GM12864 (cell line): ENCODE results near the gene ZIC2.

Source experiments
- DNase-seq: peaks from one replicate; pipeline ENCODE4 v3.0.0-alpha.2; 2011; ENCODE audit warnings: low read depth
- H3K4me3 ChIP-seq: 2 replicates; pipeline ENCODE4 v1.5.1; 2011; ENCODE audit warnings: mild to moderate bottlenecking, low read depth, low read length, control low read depth
- TF ChIP-seq, protein P1 (sequence below): IDR thresholded peaks from 2 replicates; pipeline ENCODE4 v1.5.1; 2011; ENCODE audit warnings: low read depth, mild to moderate bottlenecking, moderate library complexity, low read length, control low read depth, inconsistent platforms; ENCODE audit errors: missing control alignments

Gene ZIC2

DNA sequence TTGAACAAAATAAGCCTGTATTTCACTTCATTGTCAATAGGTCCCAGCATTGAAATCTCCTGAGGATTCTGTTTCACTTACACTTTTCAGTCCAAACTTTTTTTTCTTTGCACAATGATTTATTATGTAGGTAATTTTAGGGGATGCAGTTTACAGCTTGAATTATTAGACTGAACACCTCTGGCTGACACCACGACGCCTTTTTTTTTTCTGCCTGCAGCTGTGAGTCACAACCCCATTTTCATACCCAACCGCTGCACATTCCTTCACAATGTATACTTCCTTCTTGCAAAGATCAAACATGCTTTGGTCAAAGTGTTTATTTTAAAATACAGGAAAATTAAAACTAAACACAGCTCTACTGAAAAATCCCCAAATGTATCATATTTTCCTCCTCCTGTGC is 11.4 kb downstream of the ZIC2 start:
- DNase-seq: no peak
- H3K4me3 ChIP-seq: no peak overlapping the region
- TF ChIP-seq, protein P1, sequence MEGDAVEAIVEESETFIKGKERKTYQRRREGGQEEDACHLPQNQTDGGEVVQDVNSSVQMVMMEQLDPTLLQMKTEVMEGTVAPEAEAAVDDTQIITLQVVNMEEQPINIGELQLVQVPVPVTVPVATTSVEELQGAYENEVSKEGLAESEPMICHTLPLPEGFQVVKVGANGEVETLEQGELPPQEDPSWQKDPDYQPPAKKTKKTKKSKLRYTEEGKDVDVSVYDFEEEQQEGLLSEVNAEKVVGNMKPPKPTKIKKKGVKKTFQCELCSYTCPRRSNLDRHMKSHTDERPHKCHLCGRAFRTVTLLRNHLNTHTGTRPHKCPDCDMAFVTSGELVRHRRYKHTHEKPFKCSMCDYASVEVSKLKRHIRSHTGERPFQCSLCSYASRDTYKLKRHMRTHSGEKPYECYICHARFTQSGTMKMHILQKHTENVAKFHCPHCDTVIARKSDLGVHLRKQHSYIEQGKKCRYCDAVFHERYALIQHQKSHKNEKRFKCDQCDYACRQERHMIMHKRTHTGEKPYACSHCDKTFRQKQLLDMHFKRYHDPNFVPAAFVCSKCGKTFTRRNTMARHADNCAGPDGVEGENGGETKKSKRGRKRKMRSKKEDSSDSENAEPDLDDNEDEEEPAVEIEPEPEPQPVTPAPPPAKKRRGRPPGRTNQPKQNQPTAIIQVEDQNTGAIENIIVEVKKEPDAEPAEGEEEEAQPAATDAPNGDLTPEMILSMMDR: no peak

DNA sequence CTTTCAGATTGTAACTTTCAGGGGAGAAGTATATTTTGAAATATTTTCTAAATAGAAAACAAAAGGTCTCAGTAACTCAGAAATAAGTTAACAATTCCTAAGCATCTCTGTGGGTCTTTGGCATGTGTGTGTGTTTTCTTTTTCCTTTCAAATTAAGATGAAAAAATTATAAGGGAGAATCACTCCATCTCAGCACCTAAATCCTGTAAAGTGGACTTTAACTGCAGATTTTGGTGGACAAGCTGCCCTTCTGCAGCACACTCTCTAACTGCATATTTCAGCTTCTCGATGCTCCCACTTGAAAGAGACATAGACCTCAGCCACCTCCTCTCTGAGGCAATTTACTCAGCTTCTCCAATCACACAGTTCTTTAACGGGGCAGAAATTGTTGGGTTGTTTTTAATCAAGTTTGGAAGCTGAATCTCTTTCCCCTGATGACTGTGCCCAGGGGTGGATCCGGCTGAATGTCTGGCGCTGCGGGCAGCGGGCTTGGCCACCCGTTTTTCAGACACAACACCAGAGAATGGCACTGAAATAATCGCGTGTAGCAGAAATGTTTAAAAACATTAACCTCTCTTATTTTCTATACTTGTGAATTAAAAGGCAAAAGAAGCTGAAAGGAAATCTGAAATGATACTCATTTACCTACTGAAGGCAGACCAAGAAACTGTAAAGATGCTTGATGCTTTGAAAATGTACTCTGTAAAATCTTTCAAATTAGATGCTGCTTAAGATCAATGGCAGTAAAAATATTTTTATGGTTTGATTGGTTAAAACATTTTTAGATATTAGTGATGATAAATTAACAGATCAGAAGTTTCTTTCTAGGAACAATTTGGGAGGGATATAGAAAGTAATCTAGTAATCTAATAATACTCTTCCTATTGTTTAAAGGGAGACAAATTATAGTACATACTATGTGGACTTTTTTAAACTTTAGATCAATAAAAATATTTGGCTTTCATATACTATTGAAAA is 12.4 kb downstream of the ZIC2 start:
- H3K4me3 ChIP-seq: no peak overlapping the region
- DNase-seq: no peak
- TF ChIP-seq, protein P1: no peak

DNA sequence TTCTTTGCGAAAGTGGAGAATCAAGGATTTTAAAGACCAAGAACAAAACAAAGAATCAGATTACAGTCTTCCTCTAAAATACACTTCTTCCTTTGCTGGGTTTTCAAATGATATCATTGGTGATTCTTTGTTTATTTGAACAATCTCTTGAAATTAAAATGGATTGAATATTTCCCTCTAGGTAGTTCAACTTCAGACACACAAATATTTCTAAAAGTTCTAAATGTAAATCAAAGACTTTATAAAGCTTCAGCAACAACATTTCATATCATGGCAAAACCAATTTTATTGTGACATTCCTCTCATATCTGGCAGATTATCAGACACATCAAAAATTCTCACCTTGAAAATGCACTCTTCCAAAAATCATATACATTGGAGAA is 13.0 kb downstream of the ZIC2 start:
- no peak for DNase-seq
- TF ChIP-seq, protein P1: no peak
- H3K4me3 ChIP-seq: no peak overlapping the region

- H3K4me3 ChIP-seq: no peak overlapping the region
- TF ChIP-seq, protein P1: no peak
- DNase-seq: no peak
These were observed 13.6 kb downstream of the ZIC2 start for GRCh38 chr13:99995104-99995588.

DNA sequence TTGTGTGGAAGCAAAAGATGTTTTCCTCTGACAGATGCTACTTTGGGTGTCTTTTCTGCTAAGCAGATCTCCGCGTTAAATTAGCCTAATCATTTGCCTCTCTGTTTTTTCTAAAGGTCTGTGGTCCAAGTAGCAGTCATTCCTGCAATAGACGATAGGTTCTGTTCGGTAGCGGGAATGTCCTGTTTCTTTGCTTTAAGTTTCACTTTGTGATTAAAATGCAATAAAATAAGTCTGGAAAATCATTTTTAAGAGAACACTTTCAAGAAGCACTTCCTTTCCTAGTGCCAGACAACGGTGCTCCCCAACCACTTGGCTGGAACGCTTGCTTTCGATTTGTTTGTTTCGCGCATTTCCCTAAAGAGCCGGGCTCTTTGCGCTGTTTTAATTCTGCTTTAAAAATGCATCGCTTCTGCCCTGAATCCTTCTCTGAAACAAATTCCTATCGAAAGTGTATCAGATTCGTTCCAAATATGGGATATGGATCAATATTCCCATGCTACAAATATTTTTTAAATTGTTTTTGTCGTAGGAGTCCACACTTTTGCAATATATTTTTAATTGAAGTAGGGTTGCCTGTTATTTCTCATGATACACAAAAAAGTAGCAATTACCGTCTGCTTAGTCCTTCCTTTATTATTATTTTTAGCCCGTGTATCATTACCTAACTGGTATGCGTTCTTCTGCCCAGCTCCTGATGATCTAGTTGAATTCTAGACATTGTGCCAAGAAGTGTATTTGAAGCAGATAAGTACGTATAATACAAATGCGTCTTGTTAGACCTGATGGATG is 14.2 kb downstream of the ZIC2 start:
- DNase-seq: no peak
- no peak overlapping the region for H3K4me3 ChIP-seq

GRCh38 chr13:99996381-99996973 is 14.9 kb downstream of the ZIC2 start:
- TF ChIP-seq, protein P1: no peak
- no peak overlapping the region for H3K4me3 ChIP-seq
- no peak for DNase-seq

More for the DNA sequence above, 14.2 kb downstream of the ZIC2 start:
- TF ChIP-seq, protein P1: no peak
